HepG2 (cell line): ENCODE measurements around the gene SLIT1. TPM values are rescaled to one million over a fixed set of nuclear protein-coding genes. Genes with fewer than 3 reads are reported as not detected.

Experiments
- ATAC-seq: fragments of 200-7000 bp; cut with Tn5 transposase; 3 replicates; pipeline ENCODE4 v1.9.1; 2020; ENCODE audit warnings: mild to moderate bottlenecking, moderate library complexity
- BruUV-seq: library from RNA; stranded (reverse); fragments of 400-500 nt; replicated peaks from 2 replicates; lab custom pipeline; 2021; lab: Mats Ljungman, UMichigan
- CTCF ChIA-PET: fragments of 300-600 bp; formaldehyde crosslinking; extraction: SDS; loops from one replicate; lab custom pipeline; 2021; ENCODE audit warnings: low total read pairs, inconsistent platforms, low intra/inter-chr PET ratio; lab: Yijun Ruan, JAX
- POLR2A ChIA-PET: fragments of 350-600 bp; sonication (Branson Sonifier 250); formaldehyde crosslinking; loops from one replicate; lab custom pipeline; 2020; ENCODE audit warnings: antibody characterized with exemption, inconsistent platforms; lab: Yijun Ruan, JAX
- DNase-seq: peaks from one replicate; pipeline ENCODE4 v3.0.0-alpha.2; 2015; ENCODE audit warnings: low spot score
- FAIRE-seq: peaks from 3 replicates; lab custom pipeline; 2011; peaks lifted over from hg19 to GRCh38; lab: Jason Lieb, UNC
- H2AFZ ChIP-seq: one replicate; pipeline ENCODE4 v1.6.1; 2011; ENCODE audit warnings: low read length, inconsistent platforms
- H3K27ac ChIP-seq: fragments of 300-600 bp; 3 replicates; pipeline ENCODE4 v1.8.0; 2011; ENCODE audit warnings: mixed run types, mild to moderate bottlenecking, mixed read lengths, low read length, inconsistent platforms; ENCODE audit not compliant: insufficient read depth; ENCODE audit errors: extremely low read length
- H3K27me3 ChIP-seq, 2 experiments: fragments of 200-600 bp in 1 of 2; 2 replicates in 1 of 2; 3 replicates in 1 of 2; pipeline versions ENCODE4 v1.6.0 to v1.8.0; 2011; ENCODE audit warnings: low read length in 2 of 2, mild to moderate bottlenecking in 2 of 2, moderate library complexity in 2 of 2, inconsistent platforms in 1 of 2; ENCODE audit not compliant: insufficient read depth in 2 of 2, control insufficient read depth in 1 of 2
- H3K36me3 ChIP-seq, 2 experiments: fragments of 200-600 bp in 1 of 2; replicated peaks in 1 of 2; 2 replicates in 1 of 2; 3 replicates in 1 of 2; pipeline versions ENCODE4 v1.5.1 to v1.8.0; 2011; ENCODE audit warnings: low read length in 2 of 2, inconsistent platforms in 1 of 2; ENCODE audit not compliant: insufficient read depth in 2 of 2, control insufficient read depth in 1 of 2
- H3K4me1 ChIP-seq: 2 replicates; pipeline ENCODE4 v1.5.1; 2012; ENCODE audit warnings: low read length, inconsistent platforms; ENCODE audit not compliant: insufficient read depth
- H3K4me2 ChIP-seq: 2 replicates; pipeline ENCODE4 v1.6.0; 2011; ENCODE audit warnings: low read depth, low read length, inconsistent platforms
- H3K4me3 ChIP-seq, 3 experiments: fragments of 200-600 bp in 1 of 3; sonication (generic), shearing (Covaris generic) in 1 of 3; replicated peaks in 1 of 3; 2 replicates each; pipeline ENCODE4 v1.5.1; 2011 to 2016; ENCODE audit warnings: low read length in 3 of 3, inconsistent platforms in 2 of 3, low read depth in 2 of 3, mild to moderate bottlenecking in 2 of 3, control low read depth in 1 of 3, mixed read lengths in 1 of 3; ENCODE audit not compliant: insufficient read depth in 1 of 3
- H3K79me2 ChIP-seq: one replicate; pipeline ENCODE4 v1.6.1; 2011; ENCODE audit warnings: low read length, inconsistent platforms; ENCODE audit not compliant: insufficient read depth
- H3K9ac ChIP-seq: 2 replicates; pipeline ENCODE4 v1.6.0; 2011; ENCODE audit warnings: mild to moderate bottlenecking, low read depth, low read length, inconsistent platforms; ENCODE audit not compliant: insufficient read depth
- H3K9me3 ChIP-seq: 2 replicates; pipeline ENCODE4 v1.5.1; 2012; ENCODE audit warnings: mild to moderate bottlenecking, low read length
- H4K20me1 ChIP-seq: 2 replicates; pipeline ENCODE4 v1.6.0; 2011; ENCODE audit warnings: inconsistent platforms, mild to moderate bottlenecking, low read length, moderate library complexity; ENCODE audit not compliant: insufficient read depth
- BORCS8-MEF2B ChIP-seq: sonication (generic); formaldehyde crosslinking; IDR thresholded peaks from 2 replicates; pipeline ENCODE4 v1.8.0; 2022; ENCODE audit warnings: mild to moderate bottlenecking, missing genetic modification reagents
- RELA ChIP-seq: sonication (generic); formaldehyde crosslinking; IDR thresholded peaks from 2 replicates; pipeline ENCODE4 v1.4.0; 2020; ENCODE audit warnings: missing genetic modification reagents
- SOX5 ChIP-seq: IDR thresholded peaks from 2 replicates; pipeline ENCODE4 v1.6.1; 2016; ENCODE audit warnings: borderline replicate concordance
- ZNF234 ChIP-seq: sonication (generic); formaldehyde crosslinking; conservative IDR thresholded peaks from 2 replicates; pipeline ENCODE4 v1.5.1; 2020; ENCODE audit warnings: mild to moderate bottlenecking, missing genetic modification reagents
- WGBS: methylation state at CpG from one replicate; pipeline ENCODE4 v1.1.6; 2017; ENCODE audit warnings: low lambda C conversion rate; 5-methylcytosine and 5-hydroxymethylcytosine counted together
- in situ Hi-C: cut with HindIII; loops from 2 replicates; pipeline ENCODE4 v1.10.0; 2017; ENCODE audit warnings: low pct_unique_long_range_greater_than_20kb; ENCODE audit not compliant: extremely low pct_ligation_motif_present
- intact Hi-C: fragments of 100-400 bp; cut with micrococcal nuclease; formaldehyde crosslinking; loops from one replicate; pipeline ENCODE4 v1.10.0; 2022; ENCODE audit not compliant: unreplicated experiment
- polyA plus RNA-seq, 8 experiments: library from polyadenylated mRNA; depleted of rRNA in 3 of 8; stranded (reverse) in 7 of 8; unstranded in 1 of 8; fragments of >200 nt; fragmentation: Illumina TruSeq in 4 of 8; extraction: Trizol in 4 of 8; gene quantifications; 2 replicates each; pipeline versions ENCODE4 v1.2.1 to v1.2.3, GENCODE V29; 2011 to 2016; ENCODE audit warnings: low read depth in 4 of 8, missing spikeins in 1 of 8, mixed read lengths in 1 of 8; ENCODE audit not compliant: insufficient read depth in 1 of 8
- total RNA-seq, 5 experiments: library from RNA; depleted of rRNA; stranded (reverse); fragments of >200 nt; fragmentation: Illumina TruSeq; extraction: Trizol; gene quantifications; 2 replicates each; pipeline ENCODE4 v1.2.3, GENCODE V29; 2016; ENCODE audit warnings: low read depth in 1 of 5
- TF ChIP-seq, protein P1 (sequence below), 2 experiments: sonication (generic) in 1 of 2; formaldehyde crosslinking in 1 of 2; IDR thresholded peaks; 2 replicates each; pipeline versions ENCODE4 v1.4.0 to v1.6.1; 2016 to 2020; ENCODE audit warnings: borderline replicate concordance in 1 of 2, low read depth in 1 of 2, mild to moderate bottlenecking in 1 of 2, missing genetic modification reagents in 1 of 2

The SLIT1 gene
- total and polyA plus RNA-seq, 2 of the 13 experiments (the other 11 are each of a cell fraction or from before 2014, with no cell fraction given): 0.09 to 0.33 TPM

DNA sequence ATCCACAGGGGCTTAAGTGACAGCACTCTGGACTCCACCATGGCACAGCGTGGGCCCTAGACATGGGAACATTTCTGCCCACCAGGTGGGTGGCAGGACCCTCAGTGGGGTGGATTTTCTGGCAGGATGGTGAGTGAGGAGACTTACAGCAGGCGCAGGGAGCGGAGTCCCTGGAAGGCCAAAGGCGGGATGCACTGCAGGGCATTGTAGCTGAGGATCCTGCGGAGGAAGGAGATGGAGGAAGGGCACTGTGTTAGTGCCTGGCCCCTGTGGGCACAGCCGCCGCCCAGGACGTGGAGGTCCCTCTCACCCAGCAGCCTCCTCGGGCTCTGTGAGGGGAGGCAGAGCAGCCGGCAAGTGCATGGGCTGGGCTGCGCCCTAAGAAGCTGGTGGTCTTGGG lies 154.3 kb downstream of the SLIT1 start:
- CTCF ChIA-PET: no interaction called here
- peaks cover 6% of the 10 kb centered on the region for H3K4me1 ChIP-seq
- in situ Hi-C loops: no loop called here

More for the DNA sequence above, 154.3 kb downstream of the SLIT1 start:
- Histone ChIP-seq H3K27me3 (peaks cover 3 to 32% of the 10 kb centered on the region in 2 experiments; a peak in 4 of 5 replicates), H3K27ac (no peak overlapping the region), H3K9me3 (no peaks in the 10 kb centered on the region), H3K36me3 (no peaks in the 10 kb centered on the region), H2AFZ (no peak overlapping the region), H3K79me2 (no peaks in the 10 kb centered on the region), H4K20me1 (no peaks in the 10 kb centered on the region), H3K9ac (no peak overlapping the region), H3K4me2 (no peak overlapping the region), H3K4me3 (no peak overlapping the region)
- intact Hi-C loops: no loop called here
- no peak for FAIRE-seq
- POLR2A ChIA-PET: interaction anchor here (1.4 kb wide), 1 partner anchor 30 kb away, joined by 3 read pairs; no protein-coding TSS in a partner anchor
- WGBS: 22% methylated on average over 3 of the region's 11 CpGs
- ATAC-seq: no peak
- BruUV-seq: no TSS peak
- TF ChIP-seq, protein P1, sequence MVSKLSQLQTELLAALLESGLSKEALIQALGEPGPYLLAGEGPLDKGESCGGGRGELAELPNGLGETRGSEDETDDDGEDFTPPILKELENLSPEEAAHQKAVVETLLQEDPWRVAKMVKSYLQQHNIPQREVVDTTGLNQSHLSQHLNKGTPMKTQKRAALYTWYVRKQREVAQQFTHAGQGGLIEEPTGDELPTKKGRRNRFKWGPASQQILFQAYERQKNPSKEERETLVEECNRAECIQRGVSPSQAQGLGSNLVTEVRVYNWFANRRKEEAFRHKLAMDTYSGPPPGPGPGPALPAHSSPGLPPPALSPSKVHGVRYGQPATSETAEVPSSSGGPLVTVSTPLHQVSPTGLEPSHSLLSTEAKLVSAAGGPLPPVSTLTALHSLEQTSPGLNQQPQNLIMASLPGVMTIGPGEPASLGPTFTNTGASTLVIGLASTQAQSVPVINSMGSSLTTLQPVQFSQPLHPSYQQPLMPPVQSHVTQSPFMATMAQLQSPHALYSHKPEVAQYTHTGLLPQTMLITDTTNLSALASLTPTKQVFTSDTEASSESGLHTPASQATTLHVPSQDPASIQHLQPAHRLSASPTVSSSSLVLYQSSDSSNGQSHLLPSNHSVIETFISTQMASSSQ (IDR thresholded peaks at IDR 0.05; ENCODE audit: low read depth): no peak
- TF ChIP-seq, protein P1 (CRISPR knock-in tag; IDR thresholded peaks at IDR 0.05; ENCODE audit: borderline replicate concordance): no peak
- TF ChIP-seq RELA (CRISPR knock-in tag) (no peak), SOX5 (CRISPR knock-in tag) (no peak), BORCS8-MEF2B (CRISPR knock-in tag) (no peak), ZNF234 (CRISPR knock-in tag) (no peak)
- no peak for DNase-seq
